Body of pancreas (tissue), 4 donors: ENCODE measurements around the gene DEPDC1.

Experiments
- CTCF ChIP-seq, 7 experiments: fragments of 450-650 bp in 4 of 7; fragments of 200-600 bp in 3 of 7; sonication (generic) in 3 of 7; IDR thresholded peaks; one replicate each; pipeline ENCODE4 v1.5.1; 2016 to 2019; ENCODE audit warnings: antibody characterized with exemption in 7 of 7
- POLR2A ChIP-seq, 3 donors: fragments of 450-650 bp; IDR thresholded peaks; one replicate each; pipeline ENCODE4 v1.6.1; 2016; ENCODE audit warnings: antibody characterized with exemption in 3 of 3, mild to moderate bottlenecking in 2 of 3

DNA sequence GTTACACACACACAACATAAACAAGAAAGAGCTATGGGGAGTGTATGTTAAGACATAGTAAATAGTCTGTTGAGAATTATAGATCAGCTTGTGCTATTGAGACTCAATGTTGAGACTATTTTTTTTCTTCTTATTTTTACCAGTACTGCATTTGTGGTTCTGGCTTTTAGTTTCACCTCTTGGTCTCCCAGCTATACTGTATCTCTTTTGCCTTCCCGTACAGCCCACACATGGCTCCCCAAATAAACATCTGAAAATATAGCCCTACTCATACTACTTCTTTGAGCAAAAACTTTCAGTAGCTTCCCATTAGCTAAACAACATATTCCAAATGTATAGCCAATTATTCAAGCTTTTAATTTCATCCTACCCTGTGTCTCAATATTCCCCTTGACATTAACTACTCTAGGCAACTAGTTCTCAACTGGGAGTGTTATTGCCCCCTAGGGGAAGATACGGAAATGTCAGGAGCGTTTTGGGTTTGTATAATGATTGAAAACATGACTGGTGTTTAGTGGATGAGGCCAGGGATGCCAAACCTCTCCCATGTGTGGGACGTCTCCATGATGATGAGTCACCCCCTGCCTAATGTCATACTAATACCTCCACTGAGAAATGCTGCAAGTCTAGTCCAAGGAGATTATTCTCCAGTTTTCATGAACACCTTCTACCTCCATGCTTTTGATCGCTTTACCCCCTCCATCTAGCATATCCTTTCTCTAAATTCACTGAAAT lies 53.9 kb downstream of the DEPDC1 start:
- TF ChIP-seq CTCF (IDR thresholded peaks at IDR 0.05) = peak; percentile 14 to 60 (median 55)
- TF ChIP-seq POLR2A (IDR thresholded peaks at IDR 0.05) = no peak
